ENCODE data around the gene NEURL1B. TPM values are rescaled to one million over a fixed set of nuclear protein-coding genes. Genes with fewer than 3 reads are reported as not detected.

The NEURL1B gene
- total RNA-seq, 1 donor from 2014 or later: 9.8 TPM

DNA sequence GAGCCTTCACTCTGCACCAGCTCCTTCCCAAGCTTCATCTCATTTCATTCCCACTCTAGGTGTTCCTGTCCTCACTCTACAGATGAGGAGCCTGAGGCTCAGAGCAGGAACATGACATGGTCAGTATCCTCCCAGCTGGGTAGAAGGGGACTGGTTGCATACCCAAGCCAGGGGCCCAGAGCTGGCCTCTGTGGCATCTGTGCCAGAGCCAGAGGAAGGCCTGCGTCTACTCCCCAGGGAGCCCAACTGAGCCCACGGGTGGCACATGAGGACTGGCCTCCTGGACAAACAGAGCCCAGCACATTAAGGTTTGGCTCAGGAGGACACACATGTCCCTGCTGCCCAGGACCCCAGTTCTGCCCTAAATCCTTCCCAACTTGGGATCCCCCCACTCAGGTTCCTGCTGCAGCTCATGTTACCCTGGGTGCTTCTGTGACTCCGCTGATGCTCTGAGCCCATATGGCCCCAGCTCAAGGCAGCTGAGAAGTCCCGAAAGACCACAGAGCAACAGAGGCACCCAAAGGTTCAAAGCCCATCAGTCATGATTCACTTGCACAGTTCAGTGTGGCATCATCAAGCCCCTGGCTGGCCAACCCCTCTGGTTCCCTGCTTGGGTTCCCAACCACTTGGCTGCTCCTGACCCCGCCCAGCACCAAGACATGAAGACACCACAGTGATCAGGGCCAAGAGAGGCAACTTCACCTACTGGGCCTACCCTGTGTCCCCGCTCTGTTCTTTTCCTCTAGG lies 8.5 kb upstream of the NEURL1B start:
- peaks cover 12% of the 10 kb centered on the region for H3K27me3 ChIP-seq (ENCODE audit: insufficient read depth, low read length)
- no peak overlapping the region for H3K9ac ChIP-seq (ENCODE audit: low read length)
- peaks cover 4% of the 10 kb centered on the region for H3K4me1 Mint-ChIP-seq (ENCODE audit: low read depth, unreplicated experiment)
- H3K4me2 ChIP-seq (ENCODE audit: low read length): no peak overlapping the region
- H3K36me3 Mint-ChIP-seq (ENCODE audit: low read depth, unreplicated experiment): no peaks in the 10 kb centered on the region
- no peaks in the 10 kb centered on the region for H3K9me3 ChIP-seq (ENCODE audit: insufficient read depth, low read depth, low read length)
- no peak overlapping the region for H3K4me3 Mint-ChIP-seq (ENCODE audit: unreplicated experiment)
- H3K36me3 ChIP-seq (ENCODE audit: insufficient read depth, low read length): no peaks in the 10 kb centered on the region
- no peaks in the 10 kb centered on the region for H3K4me1 ChIP-seq (ENCODE audit: insufficient read depth, low read length)
- DNase-seq (ENCODE audit: low read depth) (no peak), FAIRE-seq (no peak)
- no peaks in the 10 kb centered on the region for H3K79me2 ChIP-seq (ENCODE audit: insufficient read depth, low read length)
- TF ChIP-seq, protein P1, sequence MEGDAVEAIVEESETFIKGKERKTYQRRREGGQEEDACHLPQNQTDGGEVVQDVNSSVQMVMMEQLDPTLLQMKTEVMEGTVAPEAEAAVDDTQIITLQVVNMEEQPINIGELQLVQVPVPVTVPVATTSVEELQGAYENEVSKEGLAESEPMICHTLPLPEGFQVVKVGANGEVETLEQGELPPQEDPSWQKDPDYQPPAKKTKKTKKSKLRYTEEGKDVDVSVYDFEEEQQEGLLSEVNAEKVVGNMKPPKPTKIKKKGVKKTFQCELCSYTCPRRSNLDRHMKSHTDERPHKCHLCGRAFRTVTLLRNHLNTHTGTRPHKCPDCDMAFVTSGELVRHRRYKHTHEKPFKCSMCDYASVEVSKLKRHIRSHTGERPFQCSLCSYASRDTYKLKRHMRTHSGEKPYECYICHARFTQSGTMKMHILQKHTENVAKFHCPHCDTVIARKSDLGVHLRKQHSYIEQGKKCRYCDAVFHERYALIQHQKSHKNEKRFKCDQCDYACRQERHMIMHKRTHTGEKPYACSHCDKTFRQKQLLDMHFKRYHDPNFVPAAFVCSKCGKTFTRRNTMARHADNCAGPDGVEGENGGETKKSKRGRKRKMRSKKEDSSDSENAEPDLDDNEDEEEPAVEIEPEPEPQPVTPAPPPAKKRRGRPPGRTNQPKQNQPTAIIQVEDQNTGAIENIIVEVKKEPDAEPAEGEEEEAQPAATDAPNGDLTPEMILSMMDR (IDR thresholded peaks at IDR 0.05; ENCODE audit: insufficient read depth, low read depth, low read length): no peak
- no peak for TF ChIP-seq EZH2 (IDR thresholded peaks at IDR 0.05; ENCODE audit: insufficient read depth, low read length)
- no peak overlapping the region for H3K4me3 ChIP-seq (ENCODE audit: insufficient read depth, low read depth, low read length)
- no peaks in the 10 kb centered on the region for H4K20me1 ChIP-seq (ENCODE audit: insufficient read depth, low read length)
- H3K27ac ChIP-seq (ENCODE audit: low read depth, low read length): no peak overlapping the region
- H3K27me3 Mint-ChIP-seq (ENCODE audit: low read depth, unreplicated experiment): peaks cover 43% of the 10 kb centered on the region
- peaks cover 2% of the 10 kb centered on the region for H3K9me3 Mint-ChIP-seq (ENCODE audit: unreplicated experiment)
- H3K27ac Mint-ChIP-seq (ENCODE audit: unreplicated experiment): no peak overlapping the region
- no peak overlapping the region for H2AFZ ChIP-seq (ENCODE audit: low read depth, low read length)

DNA sequence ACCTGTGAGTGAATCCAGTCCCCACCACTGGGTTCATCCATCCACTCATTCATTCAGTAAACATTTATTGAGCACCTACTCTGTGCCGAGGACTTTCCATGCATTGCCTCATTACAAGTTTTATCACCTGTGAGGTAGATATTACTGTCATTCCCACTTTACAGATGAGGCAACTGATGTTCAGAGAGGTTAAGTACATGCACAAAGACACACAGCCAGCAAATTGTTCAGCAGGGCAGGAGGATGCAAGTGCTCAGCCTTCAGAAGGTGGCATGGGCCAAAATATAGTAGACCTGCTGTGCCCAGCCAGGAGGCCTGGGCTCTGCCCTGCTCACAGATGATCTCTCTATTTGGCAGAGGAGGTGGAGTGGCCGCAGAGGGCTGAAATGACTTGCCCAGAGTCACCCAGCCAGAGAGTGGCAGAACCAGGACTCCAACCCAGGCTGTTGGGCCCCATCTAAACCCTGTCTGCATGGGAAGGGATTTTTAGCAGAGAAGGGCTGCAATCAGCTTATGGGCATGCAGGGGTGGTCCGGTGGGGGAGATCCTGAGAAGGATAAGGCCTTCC lies 7.6 kb upstream of the NEURL1B start:
- Histone ChIP-seq H3K36me3 (ENCODE audit: insufficient read depth, low read length) (no peaks in the 10 kb centered on the region), H3K4me1 (ENCODE audit: insufficient read depth, low read length) (no peaks in the 10 kb centered on the region), H3K9me3 (ENCODE audit: insufficient read depth, low read depth, low read length) (no peaks in the 10 kb centered on the region), H3K27me3 (ENCODE audit: insufficient read depth, low read length) (peaks cover 8% of the 10 kb centered on the region), H3K27ac (ENCODE audit: low read depth, low read length) (no peak overlapping the region), H2AFZ (ENCODE audit: low read depth, low read length) (no peak overlapping the region), H3K4me2 (ENCODE audit: low read length) (no peak overlapping the region), H3K4me3 (ENCODE audit: insufficient read depth, low read depth, low read length) (no peak overlapping the region), H3K9ac (ENCODE audit: low read length) (no peak overlapping the region), H3K79me2 (ENCODE audit: insufficient read depth, low read length) (no peaks in the 10 kb centered on the region), H4K20me1 (ENCODE audit: insufficient read depth, low read length) (no peaks in the 10 kb centered on the region)
- Mint-ChIP-seq H3K27ac (ENCODE audit: unreplicated experiment) (no peak overlapping the region), H3K36me3 (ENCODE audit: low read depth, unreplicated experiment) (no peaks in the 10 kb centered on the region), H3K9me3 (ENCODE audit: unreplicated experiment) (peaks cover 1% of the 10 kb centered on the region), H3K27me3 (ENCODE audit: low read depth, unreplicated experiment) (peaks cover 51% of the 10 kb centered on the region), H3K4me3 (ENCODE audit: unreplicated experiment) (no peak overlapping the region), H3K4me1 (ENCODE audit: low read depth, unreplicated experiment) (peaks cover under 1% of the 10 kb centered on the region)
- no peak for DNase-seq (ENCODE audit: low read depth)
- no peak for FAIRE-seq
- no peak for TF ChIP-seq EZH2 (IDR thresholded peaks at IDR 0.05; ENCODE audit: insufficient read depth, low read length)
- TF ChIP-seq, protein P1 (IDR thresholded peaks at IDR 0.05; ENCODE audit: insufficient read depth, low read depth, low read length): no peak
